Measurements from ENCODE around the gene TMEM259.

The TMEM259 gene

DNA sequence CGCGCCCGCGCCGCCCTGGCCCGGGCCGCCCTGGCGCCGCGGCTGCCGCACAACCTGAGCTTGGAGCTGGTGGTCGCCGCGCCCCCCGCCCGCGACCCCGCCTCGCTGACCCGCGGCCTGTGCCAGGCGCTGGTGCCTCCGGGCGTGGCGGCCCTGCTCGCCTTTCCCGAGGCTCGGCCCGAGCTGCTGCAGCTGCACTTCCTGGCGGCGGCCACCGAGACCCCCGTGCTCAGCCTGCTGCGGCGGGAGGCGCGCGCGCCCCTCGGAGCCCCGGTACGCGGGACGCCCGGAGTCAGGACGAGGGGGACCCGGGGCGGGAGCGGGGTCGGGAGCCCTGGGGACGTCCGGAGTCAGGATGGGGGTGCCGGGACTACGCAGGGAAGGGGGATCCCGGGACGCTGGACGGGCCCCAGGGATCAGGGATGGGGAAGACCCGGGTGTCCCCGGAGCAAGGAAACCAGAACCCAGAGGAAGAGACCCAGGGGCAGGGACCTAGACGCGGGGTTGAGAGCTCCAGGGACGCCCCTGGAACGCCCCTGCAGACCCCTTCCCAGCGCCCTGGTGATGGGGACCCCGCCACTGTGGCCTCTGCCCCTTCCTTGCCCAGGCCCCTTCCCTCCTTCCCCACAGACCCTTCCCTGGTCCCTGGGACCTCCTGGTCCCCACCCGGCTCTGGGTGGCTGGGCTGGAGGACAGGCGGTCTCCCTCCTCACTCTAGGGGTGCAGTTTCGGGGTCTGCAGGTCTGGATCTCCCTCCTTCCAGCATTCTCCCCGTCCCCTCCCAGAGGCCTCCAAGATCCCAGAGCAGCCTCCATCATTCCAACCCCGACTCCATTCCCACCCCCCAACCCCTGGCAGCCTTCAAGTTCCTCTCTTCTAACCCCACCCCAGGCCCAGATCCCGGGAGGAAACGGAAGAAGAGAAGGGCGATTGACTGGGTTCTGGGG lies 20.1 kb downstream of the TMEM259 start:
- no peak for DNase-seq

- peak; percentile 83 for DNase-seq
These were observed 20.8 kb downstream of the TMEM259 start, which contains the start of gene GRIN3B for GRCh38 chr19:1000095-1000494. Gene GRIN3B, plus strand, starts transcription at chr19:1000419. Its CDS starts 19 bp downstream, at chr19:1000438.

DNA sequence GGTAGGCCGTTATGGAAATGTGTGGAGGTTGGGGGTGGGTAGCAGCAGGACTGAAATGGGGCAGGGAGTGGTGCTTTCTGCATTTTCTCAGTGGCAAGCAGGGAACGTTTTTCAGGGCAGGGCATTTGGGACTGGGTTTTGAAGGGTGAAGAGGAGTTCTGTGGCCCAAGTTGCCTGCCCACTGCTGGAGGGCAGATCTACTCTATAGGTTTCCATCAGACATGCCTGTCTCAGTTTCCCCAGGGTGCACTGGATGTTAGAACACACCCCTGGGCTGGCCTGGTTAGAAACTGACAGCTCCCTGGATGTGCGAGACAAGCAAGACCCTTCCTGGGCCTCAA lies 21.6 kb downstream of the TMEM259 start:
- no peak for DNase-seq

- DNase-seq: no peak
These were observed 22.9 kb downstream of the TMEM259 start for GRCh38 chr19:998064-998463.

- DNase-seq: peak; percentile 73
These were observed 24.7 kb downstream of the TMEM259 start for GRCh38 chr19:996051-996838.

GRCh38 chr19:995051-995827 lies 25.7 kb downstream of the TMEM259 start:
- DNase-seq: no peak

- no peak for DNase-seq
These were observed 26.4 kb downstream of the TMEM259 start for GRCh38 chr19:994516-994915.

- no peak for DNase-seq
These were observed 27.0 kb downstream of the TMEM259 start for GRCh38 chr19:993831-994393.

GRCh38 chr19:993361-993830 lies 27.5 kb downstream of the TMEM259 start:
- no peak for DNase-seq

DNA sequence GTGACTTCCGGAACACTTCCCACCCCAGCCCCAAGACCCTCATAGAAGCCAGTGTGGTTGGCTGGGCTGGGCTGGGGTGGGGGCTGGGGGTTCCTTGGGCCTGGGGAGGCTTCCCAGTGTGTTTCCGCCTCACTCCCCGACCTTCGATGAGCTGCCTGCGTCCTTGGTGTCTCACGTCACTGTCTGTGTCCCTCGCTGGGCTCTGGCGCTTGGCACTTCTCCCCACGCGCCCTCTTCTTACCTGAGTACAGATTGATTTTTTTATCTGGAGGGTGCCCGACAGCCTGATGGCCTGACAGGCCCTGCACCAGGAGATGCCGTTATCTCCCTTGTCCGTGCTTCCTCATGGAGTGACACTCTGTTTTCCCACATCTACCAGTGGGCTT lies 28.3 kb downstream of the TMEM259 start:
- DNase-seq: no peak

GRCh38 chr19:991932-992669 lies 28.8 kb downstream of the TMEM259 start:
- no peak for DNase-seq

- peak; percentile 89 for DNase-seq
These were observed 29.6 kb downstream of the TMEM259 start for GRCh38 chr19:991174-991931.

GRCh38 chr19:990746-991145 lies 30.2 kb downstream of the TMEM259 start:
- no peak for DNase-seq

- no peak for DNase-seq
These were observed 30.8 kb downstream of the TMEM259 start for GRCh38 chr19:990119-990571.

DNA sequence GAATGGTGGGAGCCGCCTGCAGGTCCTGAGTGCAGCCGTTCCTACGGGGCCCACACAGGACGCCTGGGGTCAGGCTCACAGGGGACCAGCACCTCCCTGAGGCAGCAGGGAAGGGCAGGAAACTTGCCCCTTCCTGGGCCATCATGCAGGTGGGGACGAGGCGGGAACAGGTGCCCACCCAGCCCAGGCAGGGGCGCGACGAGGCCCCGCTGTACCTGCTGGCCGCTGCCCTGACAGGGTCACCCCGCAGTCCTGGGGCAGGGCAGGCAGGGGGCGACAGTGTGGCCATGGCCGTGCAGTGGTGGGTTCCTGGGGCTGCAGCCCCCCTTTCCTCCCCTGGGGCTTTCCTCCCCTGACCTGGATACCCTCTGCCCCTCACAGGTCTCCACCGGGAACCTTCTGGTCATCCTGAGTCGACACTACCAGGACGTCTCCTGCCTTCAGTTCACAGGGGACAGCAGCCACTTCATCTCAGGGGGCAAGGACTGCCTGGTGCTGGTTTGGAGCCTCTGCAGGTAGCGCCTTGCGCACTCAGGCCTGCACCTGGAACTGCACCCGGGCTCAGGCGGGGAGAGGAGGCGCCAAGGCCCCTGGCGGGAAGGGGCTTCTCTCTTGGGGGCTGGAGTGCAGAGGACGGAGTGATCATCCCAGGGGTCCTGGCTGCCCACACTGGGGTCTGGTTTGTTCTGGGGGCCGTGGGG lies 31.4 kb downstream of the TMEM259 start:
- no peak for DNase-seq

DNA sequence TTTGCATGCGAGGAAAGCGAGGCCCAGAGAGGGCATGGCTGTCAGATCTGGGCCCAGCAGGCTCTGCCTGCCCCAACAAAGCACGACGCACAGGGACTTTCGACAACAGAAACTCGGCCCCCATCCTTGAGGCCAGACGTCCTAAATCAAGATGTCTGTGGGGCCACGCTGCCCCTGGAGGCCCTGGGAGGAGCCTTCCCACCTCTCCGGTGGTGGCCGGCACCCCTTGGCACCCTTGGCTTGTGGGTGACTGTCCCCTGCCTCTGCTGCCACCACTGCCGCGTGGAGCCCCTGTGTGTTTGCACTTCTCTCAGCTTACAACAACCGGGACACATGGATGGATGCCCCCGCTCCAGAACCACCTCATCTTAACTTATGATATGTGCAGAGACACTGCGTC lies 32.4 kb downstream of the TMEM259 start:
- DNase-seq: no peak

DNA sequence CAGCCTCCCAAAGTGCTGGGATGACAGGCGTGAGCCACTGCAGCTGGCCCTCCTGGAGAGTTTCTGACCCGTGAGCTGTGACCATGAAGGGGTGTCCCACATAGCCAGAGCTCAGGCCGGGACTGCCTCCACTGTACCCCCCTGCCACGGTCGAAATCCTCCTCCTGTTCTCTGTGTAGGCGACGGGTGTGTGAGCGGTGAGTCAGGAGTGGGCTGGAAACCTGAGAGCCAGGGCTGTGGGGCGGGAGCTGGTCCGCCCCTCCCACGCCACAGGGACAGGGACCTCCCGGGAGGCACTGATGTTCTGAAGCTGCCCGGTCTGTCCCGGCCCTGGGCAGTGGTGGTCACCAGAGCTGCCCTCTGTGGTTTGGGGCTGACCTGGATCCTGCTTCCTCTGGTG lies 32.8 kb downstream of the TMEM259 start:
- DNase-seq: no peak

GRCh38 chr19:986083-986482 lies 34.8 kb downstream of the TMEM259 start:
- DNase-seq: no peak

DNA sequence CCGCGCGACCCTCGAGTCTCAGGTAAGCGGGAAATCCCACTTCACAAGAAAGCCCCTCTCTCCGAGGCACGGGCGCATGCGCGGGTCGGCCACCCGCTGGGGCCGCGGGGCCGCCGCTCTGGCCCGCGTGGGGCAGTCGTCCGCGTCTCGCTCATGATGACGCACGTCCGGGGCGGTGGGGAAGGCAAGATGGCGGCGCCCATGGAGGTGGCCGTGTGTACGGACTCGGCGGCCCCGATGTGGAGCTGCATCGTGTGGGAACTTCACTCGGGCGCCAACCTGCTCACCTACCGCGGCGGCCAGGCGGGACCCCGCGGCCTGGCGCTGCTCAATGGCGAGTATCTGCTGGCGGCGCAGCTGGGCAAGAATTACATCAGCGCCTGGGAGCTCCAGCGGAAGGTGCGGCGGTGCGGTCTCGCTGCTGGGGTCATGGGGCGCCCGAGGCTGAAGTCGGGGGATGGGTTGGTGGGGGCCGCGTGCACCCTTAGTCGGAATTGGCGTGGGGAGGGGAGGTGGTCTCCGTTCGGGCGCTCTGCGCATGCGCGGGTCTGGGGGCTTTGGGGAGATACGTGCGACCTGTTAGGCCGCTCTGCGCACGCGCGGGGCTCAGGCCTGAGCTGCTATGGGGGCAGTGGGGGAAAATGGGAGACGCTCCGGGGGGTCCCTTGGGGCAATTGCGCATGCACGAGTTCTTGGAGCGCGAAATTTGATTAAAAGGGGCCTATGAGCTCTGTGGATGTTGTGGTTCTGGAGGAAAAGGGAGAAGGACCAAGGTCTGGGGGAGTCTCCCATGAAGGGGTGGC lies 36.6 kb downstream of the TMEM259 start, which contains the start of gene WDR18:
Gene WDR18, plus strand, starts transcription at position 181 of the 803 bp plus-strand sequence. Its CDS starts 9 bp downstream, at position 190.
- peak; percentile 95 for DNase-seq
